GM12864 (cell line): Measurements from ENCODE around the gene COBL.

Source experiments
- DNase-seq: peaks from one replicate; pipeline ENCODE4 v3.0.0-alpha.2; 2011; ENCODE audit warnings: low read depth
- H3K4me3 ChIP-seq: 2 replicates; pipeline ENCODE4 v1.5.1; 2011; ENCODE audit warnings: mild to moderate bottlenecking, low read depth, low read length, control low read depth
- TF ChIP-seq, protein P1 (sequence below): IDR thresholded peaks from 2 replicates; pipeline ENCODE4 v1.5.1; 2011; ENCODE audit warnings: low read depth, mild to moderate bottlenecking, moderate library complexity, low read length, control low read depth, inconsistent platforms; ENCODE audit errors: missing control alignments

Gene COBL

DNA sequence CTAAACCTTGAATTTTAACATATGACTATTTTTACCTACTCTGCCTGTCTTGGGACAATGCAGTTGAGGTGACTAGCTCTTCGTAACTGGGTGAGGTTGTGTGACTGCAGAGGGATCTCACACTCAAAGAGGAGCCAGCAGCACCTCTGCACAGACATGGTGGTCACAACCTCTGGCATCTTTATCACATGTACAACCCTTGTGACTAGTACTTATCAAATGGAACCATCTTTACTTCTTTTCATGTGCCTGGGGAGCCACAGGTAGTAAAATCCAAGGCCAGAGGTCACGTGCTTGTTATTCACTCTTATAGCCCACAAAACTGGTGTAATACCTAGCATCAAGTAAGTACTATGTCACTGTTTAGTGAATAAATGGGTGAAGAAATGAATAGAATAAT, 244.3 kb downstream of the COBL start:
- no peak overlapping the region for H3K4me3 ChIP-seq
- no peak for DNase-seq
- TF ChIP-seq, protein P1, sequence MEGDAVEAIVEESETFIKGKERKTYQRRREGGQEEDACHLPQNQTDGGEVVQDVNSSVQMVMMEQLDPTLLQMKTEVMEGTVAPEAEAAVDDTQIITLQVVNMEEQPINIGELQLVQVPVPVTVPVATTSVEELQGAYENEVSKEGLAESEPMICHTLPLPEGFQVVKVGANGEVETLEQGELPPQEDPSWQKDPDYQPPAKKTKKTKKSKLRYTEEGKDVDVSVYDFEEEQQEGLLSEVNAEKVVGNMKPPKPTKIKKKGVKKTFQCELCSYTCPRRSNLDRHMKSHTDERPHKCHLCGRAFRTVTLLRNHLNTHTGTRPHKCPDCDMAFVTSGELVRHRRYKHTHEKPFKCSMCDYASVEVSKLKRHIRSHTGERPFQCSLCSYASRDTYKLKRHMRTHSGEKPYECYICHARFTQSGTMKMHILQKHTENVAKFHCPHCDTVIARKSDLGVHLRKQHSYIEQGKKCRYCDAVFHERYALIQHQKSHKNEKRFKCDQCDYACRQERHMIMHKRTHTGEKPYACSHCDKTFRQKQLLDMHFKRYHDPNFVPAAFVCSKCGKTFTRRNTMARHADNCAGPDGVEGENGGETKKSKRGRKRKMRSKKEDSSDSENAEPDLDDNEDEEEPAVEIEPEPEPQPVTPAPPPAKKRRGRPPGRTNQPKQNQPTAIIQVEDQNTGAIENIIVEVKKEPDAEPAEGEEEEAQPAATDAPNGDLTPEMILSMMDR, result no peak

DNA sequence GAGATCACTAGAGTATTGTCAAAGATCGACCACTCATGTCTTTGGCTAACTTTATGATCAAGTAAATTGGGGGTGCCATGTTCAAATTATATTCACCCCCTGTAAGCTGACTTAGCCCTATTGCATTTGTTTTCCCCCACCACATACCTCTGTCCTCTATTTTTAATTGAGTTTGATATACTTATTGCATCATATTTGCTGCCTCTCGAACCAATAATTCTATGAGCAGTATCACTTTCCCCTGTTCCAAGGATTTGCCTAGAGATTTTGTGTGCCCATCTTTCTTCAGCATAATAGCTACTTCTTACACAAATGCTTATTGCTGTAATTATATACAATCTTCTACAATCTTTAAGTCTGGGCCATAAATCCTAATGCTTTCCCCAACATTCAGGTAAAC, 245.2 kb downstream of the COBL start:
- H3K4me3 ChIP-seq, result no peak overlapping the region
- DNase-seq, result no peak
- TF ChIP-seq, protein P1, result no peak

DNA sequence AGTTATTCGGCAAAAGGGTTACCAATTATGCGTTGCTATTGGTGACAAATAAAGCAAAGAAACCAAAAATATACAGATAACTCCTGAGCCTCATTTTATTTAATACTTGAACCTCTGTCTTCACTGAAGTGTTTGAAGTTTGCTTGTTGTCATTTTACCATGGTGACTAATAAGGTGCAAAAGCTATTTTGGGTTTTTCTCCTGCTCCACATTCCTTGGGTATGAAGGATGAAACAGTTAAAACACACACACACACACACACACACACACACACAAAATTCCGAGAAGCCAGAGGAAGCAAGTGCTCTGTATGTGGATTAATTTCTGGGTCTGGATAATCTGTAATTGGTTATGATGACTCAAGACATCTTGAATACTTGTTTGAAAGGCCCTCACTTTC, 246.5 kb downstream of the COBL start:
- TF ChIP-seq, protein P1, result no peak
- no peak overlapping the region for H3K4me3 ChIP-seq
- no peak for DNase-seq

DNA sequence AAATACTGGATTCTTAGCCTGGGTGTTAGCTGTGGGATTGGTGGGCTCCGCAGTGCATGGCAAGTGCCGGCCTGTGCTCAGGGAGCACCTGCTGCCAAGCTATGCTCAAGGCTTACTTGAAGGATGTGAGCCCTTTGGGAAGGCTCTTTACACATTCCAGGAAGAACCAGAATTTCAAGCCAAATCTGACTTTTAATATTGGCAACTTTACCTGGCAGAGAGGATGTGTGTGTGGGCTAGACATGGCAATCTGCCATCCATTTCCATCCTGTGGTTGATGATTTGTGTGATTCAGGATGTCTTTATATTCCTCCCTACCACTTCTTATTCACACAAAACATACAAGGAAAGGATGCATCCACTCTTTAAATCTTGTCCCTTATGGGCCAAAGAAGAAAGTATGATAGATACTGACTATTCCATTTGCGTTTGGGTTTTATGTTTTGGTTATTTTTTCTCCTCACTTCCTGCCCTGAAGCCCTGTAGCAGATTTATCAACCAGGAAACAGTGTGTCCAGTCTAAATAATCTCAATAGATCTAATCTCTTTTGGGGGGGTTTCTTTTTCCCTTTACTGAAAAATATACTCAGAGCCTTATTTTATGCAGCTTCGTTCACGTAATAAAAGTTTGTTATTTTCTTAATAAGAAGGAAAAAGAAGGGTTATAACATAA, 247.1 kb downstream of the COBL start:
- TF ChIP-seq, protein P1, result no peak
- no peak overlapping the region for H3K4me3 ChIP-seq
- DNase-seq, result no peak

DNA sequence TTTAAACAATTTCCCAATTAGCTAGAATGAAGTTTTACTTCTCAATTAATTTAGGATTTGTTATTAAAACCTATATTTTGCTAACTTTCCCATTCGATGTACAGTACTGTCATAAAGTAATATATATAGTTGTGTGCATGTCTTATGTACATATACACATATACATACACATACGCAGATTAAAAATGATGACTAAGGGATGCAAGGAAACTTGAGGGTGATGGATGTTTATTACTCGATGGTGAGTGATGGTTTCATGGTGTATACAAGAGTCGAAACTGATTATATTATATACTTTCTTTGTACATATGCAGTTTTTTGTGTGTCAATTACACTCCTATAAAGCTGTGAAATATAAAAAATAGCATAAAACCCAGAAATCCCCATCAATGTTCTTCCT, 248.2 kb downstream of the COBL start:
- TF ChIP-seq, protein P1, result no peak
- H3K4me3 ChIP-seq, result no peak overlapping the region
- DNase-seq, result no peak

DNA sequence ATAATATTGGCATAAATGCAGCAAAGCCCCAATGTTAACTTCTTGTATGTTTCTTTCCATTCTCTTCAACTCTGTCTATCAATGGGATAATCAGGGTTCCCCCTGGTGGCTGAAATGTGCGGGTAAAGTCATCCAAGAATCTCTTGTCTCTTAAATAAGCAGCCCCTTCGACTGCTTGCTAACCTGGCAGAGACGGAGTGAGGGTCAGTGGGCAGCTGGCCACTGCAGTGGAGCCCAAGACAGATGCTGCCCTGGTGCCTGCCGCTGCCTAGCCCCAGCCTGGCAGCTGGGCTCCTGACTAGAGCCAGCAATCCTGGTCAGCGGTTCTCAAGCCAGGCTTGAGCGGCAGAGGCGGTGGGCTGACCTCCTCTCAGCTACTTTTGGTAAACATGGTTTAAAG, 248.9 kb downstream of the COBL start:
- TF ChIP-seq, protein P1, result peak; percentile 66
- DNase-seq, result peak; percentile 3
- no peak overlapping the region for H3K4me3 ChIP-seq

DNA sequence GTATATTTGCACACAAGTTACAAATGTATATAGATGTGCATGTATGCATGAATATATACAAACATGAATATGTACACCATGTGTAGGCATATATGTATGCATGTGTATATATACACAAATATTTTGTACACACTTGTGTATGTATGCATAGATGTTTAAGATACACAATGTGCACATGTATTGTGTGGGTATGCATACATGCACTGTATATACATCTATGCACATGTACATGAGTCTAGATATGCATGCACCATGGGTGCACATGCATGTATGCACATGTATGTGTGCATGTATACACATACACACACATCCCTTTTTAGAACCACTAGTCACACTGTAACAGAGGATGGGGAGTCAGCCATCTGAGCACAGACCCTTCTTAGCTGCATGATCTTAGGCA, 249.4 kb downstream of the COBL start:
- DNase-seq, result no peak
- no peak overlapping the region for H3K4me3 ChIP-seq
- TF ChIP-seq, protein P1, result no peak
